Tibial artery (tissue), 4 donors: ENCODE measurements around the gene CAMTA1.

Source experiments
- DNase-seq, 2 donors: peaks; one replicate each; pipeline ENCODE4 v3.0.0-alpha.2; 2019
- H3K27ac ChIP-seq, 2 donors: fragments of 200-600 bp; sonication (generic) in 1 of 2; 1 replicate in 1 of 2; 2 replicates in 1 of 2; pipeline ENCODE4 v1.5.1; 2018 to 2019; ENCODE audit warnings: mild to moderate bottlenecking in 1 of 2
- H3K27me3 ChIP-seq, 2 donors: fragments of 200-600 bp; sonication (generic) in 1 of 2; one replicate each; pipeline versions ENCODE4 v1.5.1 to v1.6.0; 2016 to 2019
- H3K36me3 ChIP-seq, 3 donors: fragments of 200-600 bp; sonication (generic) in 2 of 3; one replicate each; pipeline ENCODE4 v1.5.1; 2016 to 2019; ENCODE audit warnings: mild to moderate bottlenecking in 2 of 3
- H3K4me1 ChIP-seq, 4 donors: fragments of 200-600 bp; sonication (generic) in 2 of 4; 1 replicate in 3 of 4; 2 replicates in 1 of 4; pipeline ENCODE4 v1.5.1; 2016 to 2019
- H3K4me3 ChIP-seq, 2 donors: fragments of 200-600 bp; sonication (generic) in 1 of 2; 1 replicate in 1 of 2; 2 replicates in 1 of 2; pipeline ENCODE4 v1.5.1; 2018 to 2019; ENCODE audit warnings: mild to moderate bottlenecking in 2 of 2
- H3K9me3 ChIP-seq, 3 donors: fragments of 200-600 bp; sonication (generic) in 1 of 3; one replicate each; pipeline ENCODE4 v1.5.1; 2016 to 2019
- CTCF ChIP-seq, 2 experiments: fragments of 200-600 bp in 1 of 2; fragments of 450-650 bp in 1 of 2; IDR thresholded peaks; one replicate each; pipeline ENCODE4 v1.5.1; 2017 to 2019; ENCODE audit warnings: antibody characterized with exemption in 2 of 2, mild to moderate bottlenecking in 1 of 2, moderate library complexity in 1 of 2
- intact Hi-C: fragments of 100-400 bp; cut with DNase I; formaldehyde crosslinking; loops from one replicate; pipeline ENCODE4 v1.15.0; 2023; ENCODE audit warnings: low total_unique reads

The CAMTA1 gene

DNA sequence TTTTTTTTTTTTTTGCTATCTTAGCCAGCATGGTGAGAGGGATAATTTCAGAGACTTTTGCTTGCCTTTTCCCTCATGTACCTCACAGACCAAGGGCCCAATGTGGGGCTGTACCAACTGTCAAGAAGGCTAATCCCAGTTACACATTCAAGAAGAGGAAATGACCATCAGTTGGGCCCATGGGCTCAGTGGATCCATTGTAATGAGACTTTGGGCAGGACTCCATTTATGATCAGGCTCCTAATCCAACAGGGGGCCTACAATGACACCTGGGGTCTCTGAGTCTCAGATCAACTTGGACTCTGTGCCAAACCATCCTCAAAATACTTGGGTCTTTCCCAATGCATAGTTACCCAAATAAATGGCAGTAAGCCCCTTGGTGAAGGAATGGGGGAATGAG is 535.4 kb downstream of the CAMTA1 start:
- Histone ChIP-seq H3K4me1 (no peaks in the 10 kb centered on the region), H3K27me3 (no peaks in the 10 kb centered on the region), H3K27ac (no peak overlapping the region), H3K9me3 (no peaks in the 10 kb centered on the region), H3K36me3 (no peaks in the 10 kb centered on the region), H3K4me3 (no peak overlapping the region)
- TF ChIP-seq CTCF (IDR thresholded peaks at IDR 0.05): no peak
- intact Hi-C loops: no loop called here
- no peak for DNase-seq

GRCh38 chr1:7322283-7322785 is 537.1 kb downstream of the CAMTA1 start:
- H3K4me3 ChIP-seq: no peak overlapping the region
- intact Hi-C loops: no loop called here
- no peak overlapping the region for H3K27ac ChIP-seq
- H3K9me3 ChIP-seq: no peaks in the 10 kb centered on the region
- no peaks in the 10 kb centered on the region for H3K4me1 ChIP-seq
- H3K27me3 ChIP-seq: no peaks in the 10 kb centered on the region
- DNase-seq: no peak
- no peak for TF ChIP-seq CTCF (IDR thresholded peaks at IDR 0.05)
- no peaks in the 10 kb centered on the region for H3K36me3 ChIP-seq

GRCh38 chr1:7322912-7323311 is 537.7 kb downstream of the CAMTA1 start:
- H3K4me3 ChIP-seq: no peak overlapping the region
- H3K27ac ChIP-seq: no peak overlapping the region
- intact Hi-C loops: no loop called here
- H3K36me3 ChIP-seq: no peaks in the 10 kb centered on the region
- H3K4me1 ChIP-seq: no peaks in the 10 kb centered on the region
- no peak for TF ChIP-seq CTCF (IDR thresholded peaks at IDR 0.05)
- no peaks in the 10 kb centered on the region for H3K27me3 ChIP-seq
- DNase-seq: no peak
- no peaks in the 10 kb centered on the region for H3K9me3 ChIP-seq

GRCh38 chr1:7325254-7325653 is 540.0 kb downstream of the CAMTA1 start:
- no peak for TF ChIP-seq CTCF (IDR thresholded peaks at IDR 0.05)
- Histone ChIP-seq H3K9me3 (no peaks in the 10 kb centered on the region), H3K27me3 (peaks cover 0 to 9% of the 10 kb centered on the region in 2 donors), H3K4me1 (no peaks in the 10 kb centered on the region), H3K4me3 (no peak overlapping the region), H3K27ac (no peak overlapping the region), H3K36me3 (no peaks in the 10 kb centered on the region)
- DNase-seq: no peak
- intact Hi-C loops: no loop called here

DNA sequence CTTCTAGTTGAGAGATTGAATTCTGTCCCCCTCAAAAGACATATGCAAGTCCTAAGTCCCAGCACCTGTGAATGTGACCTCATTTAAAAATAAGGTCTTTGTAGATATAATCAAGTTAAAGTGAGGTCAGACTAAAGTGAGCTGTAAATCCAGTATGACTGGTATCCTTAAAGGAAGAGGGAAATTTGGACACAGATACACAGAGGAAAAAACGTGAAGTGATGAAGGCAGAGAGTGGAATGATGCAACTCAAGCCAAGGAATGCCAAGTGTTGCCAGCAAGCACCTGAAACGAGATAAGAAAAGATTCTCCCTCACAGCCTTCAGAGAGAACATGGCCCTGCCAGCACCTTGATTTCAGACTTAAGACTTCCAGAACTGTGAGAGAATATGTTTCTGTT is 541.1 kb downstream of the CAMTA1 start:
- no peak overlapping the region for H3K4me3 ChIP-seq
- no peak for TF ChIP-seq CTCF (IDR thresholded peaks at IDR 0.05)
- intact Hi-C loops: no loop called here
- H3K27ac ChIP-seq: no peak overlapping the region
- H3K9me3 ChIP-seq: no peaks in the 10 kb centered on the region
- peaks cover 0 to 17% of the 10 kb centered on the region in 2 donors for H3K27me3 ChIP-seq
- no peaks in the 10 kb centered on the region for H3K36me3 ChIP-seq
- DNase-seq: no peak
- no peaks in the 10 kb centered on the region for H3K4me1 ChIP-seq

GRCh38 chr1:7327849-7328248 is 542.6 kb downstream of the CAMTA1 start:
- no peaks in the 10 kb centered on the region for H3K36me3 ChIP-seq
- no peak overlapping the region for H3K27ac ChIP-seq
- no peak for TF ChIP-seq CTCF (IDR thresholded peaks at IDR 0.05)
- no peaks in the 10 kb centered on the region for H3K9me3 ChIP-seq
- no peak overlapping the region for H3K4me3 ChIP-seq
- no peaks in the 10 kb centered on the region for H3K4me1 ChIP-seq
- intact Hi-C loops: no loop called here
- no peak for DNase-seq
- peaks cover 0 to 24% of the 10 kb centered on the region in 2 donors for H3K27me3 ChIP-seq
